SK-N-SH treated with all-trans-retinoic acid at 6 μM for 48 hours (cell line): ENCODE data around the gene RASAL2.

Experiments used
- ATAC-seq: fragments of 200-7000 bp; cut with Tn5 transposase; 3 replicates; pipeline ENCODE4 v1.9.1; 2020; ENCODE audit warnings: mild to moderate bottlenecking, moderate library complexity
- ARNTL ChIP-seq: fragments of 450-650 bp; formaldehyde crosslinking; IDR thresholded peaks from 2 replicates; pipeline ENCODE4 v1.5.0; 2020; ENCODE audit warnings: low read depth, mild to moderate bottlenecking, moderate library complexity, borderline replicate concordance
- CREB5 ChIP-seq: fragments of 250-450 bp; sonication (Bioruptor Pico); IDR thresholded peaks from 2 replicates; pipeline ENCODE4 v1.5.1; 2020; ENCODE audit warnings: low read depth, mild to moderate bottlenecking, moderate library complexity
- CSDC2 ChIP-seq: fragments of 250-450 bp; sonication (Bioruptor Pico); IDR thresholded peaks from 2 replicates; pipeline ENCODE4 v1.5.0; 2020; ENCODE audit warnings: mild to moderate bottlenecking, moderate library complexity
- ESRRG ChIP-seq: fragments of 250-450 bp; sonication (Bioruptor Pico); IDR thresholded peaks from 2 replicates; pipeline ENCODE4 v1.6.1; 2021; ENCODE audit warnings: mild to moderate bottlenecking
- GLIS3 ChIP-seq: fragments of 250-450 bp; sonication (Bioruptor Pico); IDR thresholded peaks from 2 replicates; pipeline ENCODE4 v1.5.0; 2020; ENCODE audit warnings: mild to moderate bottlenecking, moderate library complexity
- OSR1 ChIP-seq: fragments of 250-450 bp; sonication (Bioruptor Pico); IDR thresholded peaks from 2 replicates; pipeline ENCODE4 v1.8.0; 2022; ENCODE audit warnings: moderate library complexity, mild to moderate bottlenecking, inconsistent platforms
- PPARA ChIP-seq: fragments of 250-450 bp; sonication (Bioruptor Pico); IDR thresholded peaks from 2 replicates; pipeline ENCODE4 v1.5.0; 2020; ENCODE audit warnings: mild to moderate bottlenecking, borderline replicate concordance
- SNAI2 ChIP-seq: fragments of 250-450 bp; sonication (Bioruptor Pico); IDR thresholded peaks from 2 replicates; pipeline ENCODE4 v1.5.0; 2020; ENCODE audit warnings: mild to moderate bottlenecking, moderate library complexity
- TCF4 ChIP-seq: fragments of 250-450 bp; sonication (Bioruptor Pico); IDR thresholded peaks from 2 replicates; pipeline ENCODE4 v1.8.0; 2021; ENCODE audit warnings: mild to moderate bottlenecking, moderate library complexity, borderline replicate concordance
- TOX ChIP-seq: fragments of 250-450 bp; sonication (Bioruptor Pico); IDR thresholded peaks from 2 replicates; pipeline ENCODE4 v1.8.0; 2021; ENCODE audit warnings: mild to moderate bottlenecking, moderate library complexity, borderline replicate concordance
- TSHZ2 ChIP-seq: fragments of 250-450 bp; sonication (Bioruptor Pico); IDR thresholded peaks from 2 replicates; pipeline ENCODE4 v1.5.0; 2020; ENCODE audit warnings: mild to moderate bottlenecking, moderate library complexity
- ZC3H10 ChIP-seq: fragments of 250-450 bp; sonication (Bioruptor Pico); IDR thresholded peaks from 2 replicates; pipeline ENCODE4 v1.5.1; 2021; ENCODE audit warnings: mild to moderate bottlenecking, moderate library complexity
- ZFP3 ChIP-seq: fragments of 250-450 bp; sonication (Bioruptor Pico); IDR thresholded peaks from 2 replicates; pipeline ENCODE4 v1.5.0; 2020; ENCODE audit warnings: mild to moderate bottlenecking, moderate library complexity
- ZFP30 ChIP-seq: fragments of 450-650 bp; formaldehyde crosslinking; IDR thresholded peaks from 2 replicates; pipeline ENCODE4 v1.5.0; 2022; ENCODE audit warnings: mild to moderate bottlenecking, moderate library complexity
- ZNF565 ChIP-seq: fragments of 450-650 bp; formaldehyde crosslinking; conservative IDR thresholded peaks from 2 replicates; pipeline ENCODE4 v1.5.0; 2020; ENCODE audit warnings: low read depth, mild to moderate bottlenecking, moderate library complexity
- ZNF70 ChIP-seq: fragments of 450-650 bp; formaldehyde crosslinking; IDR thresholded peaks from 2 replicates; pipeline ENCODE4 v1.5.0; 2020; ENCODE audit warnings: mild to moderate bottlenecking, moderate library complexity
- ZNF8 ChIP-seq: fragments of 450-650 bp; formaldehyde crosslinking; IDR thresholded peaks from 2 replicates; pipeline ENCODE4 v1.5.0; 2020; ENCODE audit warnings: mild to moderate bottlenecking, moderate library complexity
- TF ChIP-seq, protein P1 (sequence below): fragments of 250-450 bp; sonication (Bioruptor Pico); IDR thresholded peaks from 2 replicates; pipeline ENCODE4 v1.8.0; 2021; ENCODE audit warnings: low read depth, mild to moderate bottlenecking, moderate library complexity, borderline replicate concordance
- TF ChIP-seq, protein P2 (sequence below): fragments of 250-450 bp; sonication (Bioruptor Pico); IDR thresholded peaks from 2 replicates; pipeline ENCODE4 v1.5.1; 2021; ENCODE audit warnings: mild to moderate bottlenecking, moderate library complexity
- TF ChIP-seq, protein P3 (sequence below): fragments of 250-450 bp; sonication (Bioruptor Pico); IDR thresholded peaks from 2 replicates; pipeline ENCODE4 v1.8.0; 2020; ENCODE audit warnings: mild to moderate bottlenecking, moderate library complexity, borderline replicate concordance

The RASAL2 gene

GRCh38 chr1:178408871-178409270 is 315.0 kb downstream of the RASAL2 start:
- TF ChIP-seq GLIS3 (CRISPR knock-in tag) (no peak), SNAI2 (no peak), ZNF565 (CRISPR knock-in tag) (no peak), ARNTL (CRISPR knock-in tag) (no peak), OSR1 (no peak)
- TF ChIP-seq, all 23 proteins: peak for 0
- ATAC-seq = no peak

DNA sequence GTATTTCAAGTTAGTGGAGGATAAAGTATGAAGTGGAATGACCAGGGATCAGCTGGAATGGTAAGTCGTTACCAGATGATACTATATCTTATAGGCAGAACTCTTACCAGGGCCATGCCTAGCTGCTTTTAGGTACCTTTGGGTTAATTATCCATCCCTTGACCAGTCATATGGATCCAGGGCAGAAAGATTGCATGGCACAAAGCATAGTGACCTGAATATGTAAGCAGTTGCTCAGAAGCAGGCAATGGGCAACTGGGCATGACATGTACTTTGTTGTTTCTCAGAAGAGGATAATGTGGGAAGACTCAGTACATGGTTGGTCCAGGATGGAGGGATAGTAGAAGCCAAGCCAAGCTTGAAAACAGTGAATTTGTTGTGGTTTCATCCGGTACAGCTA is 315.6 kb downstream of the RASAL2 start:
- no peak for ATAC-seq
- TF ChIP-seq PPARA (CRISPR knock-in tag) = no peak
- no peak for TF ChIP-seq ZNF565 (CRISPR knock-in tag)
- TF ChIP-seq CSDC2 (CRISPR knock-in tag) = no peak
- TF ChIP-seq ZFP3 (CRISPR knock-in tag) = no peak
- TF ChIP-seq TSHZ2 = no peak
- TF ChIP-seq, protein P1, sequence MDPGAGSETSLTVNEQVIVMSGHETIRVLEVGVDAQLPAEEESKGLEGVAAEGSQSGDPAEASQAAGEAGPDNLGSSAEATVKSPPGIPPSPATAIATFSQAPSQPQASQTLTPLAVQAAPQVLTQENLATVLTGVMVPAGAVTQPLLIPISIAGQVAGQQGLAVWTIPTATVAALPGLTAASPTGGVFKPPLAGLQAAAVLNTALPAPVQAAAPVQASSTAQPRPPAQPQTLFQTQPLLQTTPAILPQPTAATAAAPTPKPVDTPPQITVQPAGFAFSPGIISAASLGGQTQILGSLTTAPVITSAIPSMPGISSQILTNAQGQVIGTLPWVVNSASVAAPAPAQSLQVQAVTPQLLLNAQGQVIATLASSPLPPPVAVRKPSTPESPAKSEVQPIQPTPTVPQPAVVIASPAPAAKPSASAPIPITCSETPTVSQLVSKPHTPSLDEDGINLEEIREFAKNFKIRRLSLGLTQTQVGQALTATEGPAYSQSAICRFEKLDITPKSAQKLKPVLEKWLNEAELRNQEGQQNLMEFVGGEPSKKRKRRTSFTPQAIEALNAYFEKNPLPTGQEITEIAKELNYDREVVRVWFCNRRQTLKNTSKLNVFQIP (CRISPR knock-in tag) = no peak
- no peak for TF ChIP-seq ZNF8 (CRISPR knock-in tag)
- TF ChIP-seq SNAI2 = no peak
- no peak for TF ChIP-seq GLIS3 (CRISPR knock-in tag)
- no peak for TF ChIP-seq TOX (CRISPR knock-in tag)
- no peak for TF ChIP-seq ZNF70 (CRISPR knock-in tag)
- no peak for TF ChIP-seq ESRRG (CRISPR knock-in tag)

DNA sequence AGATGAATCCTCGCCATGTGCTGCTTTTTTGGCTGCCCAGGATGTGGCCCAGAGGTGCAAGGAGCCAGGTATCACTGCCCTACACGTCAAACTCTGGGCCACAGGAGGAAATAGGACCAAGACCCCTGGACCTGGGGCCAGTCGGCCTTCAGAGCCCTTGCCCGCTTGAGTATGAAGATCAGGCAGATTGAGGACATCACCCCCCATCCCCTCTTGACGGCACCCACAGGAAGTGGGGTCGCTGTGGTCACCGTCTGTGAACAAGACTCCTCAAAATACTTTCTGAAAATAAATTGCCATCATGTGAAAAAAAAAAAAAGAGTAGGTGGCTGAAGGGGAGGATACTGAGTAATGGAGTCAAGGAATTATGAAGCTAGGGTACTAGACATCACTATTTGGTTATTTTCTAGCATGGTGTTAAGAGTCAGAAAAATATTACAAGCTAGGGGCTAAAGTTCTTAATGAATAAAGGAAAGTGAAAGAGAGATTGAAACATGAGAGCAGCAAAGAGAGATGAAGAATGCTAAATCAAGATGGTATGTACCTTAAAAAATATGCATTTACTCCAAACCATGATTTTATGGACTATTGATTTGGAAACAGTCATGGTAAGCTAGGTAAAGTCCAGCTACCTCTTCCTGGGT is 318.0 kb downstream of the RASAL2 start:
- no peak for ATAC-seq
- TF ChIP-seq, protein P2, sequence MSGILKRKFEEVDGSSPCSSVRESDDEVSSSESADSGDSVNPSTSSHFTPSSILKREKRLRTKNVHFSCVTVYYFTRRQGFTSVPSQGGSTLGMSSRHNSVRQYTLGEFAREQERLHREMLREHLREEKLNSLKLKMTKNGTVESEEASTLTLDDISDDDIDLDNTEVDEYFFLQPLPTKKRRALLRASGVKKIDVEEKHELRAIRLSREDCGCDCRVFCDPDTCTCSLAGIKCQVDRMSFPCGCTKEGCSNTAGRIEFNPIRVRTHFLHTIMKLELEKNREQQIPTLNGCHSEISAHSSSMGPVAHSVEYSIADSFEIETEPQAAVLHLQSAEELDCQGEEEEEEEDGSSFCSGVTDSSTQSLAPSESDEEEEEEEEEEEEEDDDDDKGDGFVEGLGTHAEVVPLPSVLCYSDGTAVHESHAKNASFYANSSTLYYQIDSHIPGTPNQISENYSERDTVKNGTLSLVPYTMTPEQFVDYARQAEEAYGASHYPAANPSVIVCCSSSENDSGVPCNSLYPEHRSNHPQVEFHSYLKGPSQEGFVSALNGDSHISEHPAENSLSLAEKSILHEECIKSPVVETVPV (CRISPR knock-in tag) = no peak
- no peak for TF ChIP-seq PPARA (CRISPR knock-in tag)
- TF ChIP-seq GLIS3 (CRISPR knock-in tag) = no peak
- TF ChIP-seq TCF4 = no peak
- no peak for TF ChIP-seq OSR1

DNA sequence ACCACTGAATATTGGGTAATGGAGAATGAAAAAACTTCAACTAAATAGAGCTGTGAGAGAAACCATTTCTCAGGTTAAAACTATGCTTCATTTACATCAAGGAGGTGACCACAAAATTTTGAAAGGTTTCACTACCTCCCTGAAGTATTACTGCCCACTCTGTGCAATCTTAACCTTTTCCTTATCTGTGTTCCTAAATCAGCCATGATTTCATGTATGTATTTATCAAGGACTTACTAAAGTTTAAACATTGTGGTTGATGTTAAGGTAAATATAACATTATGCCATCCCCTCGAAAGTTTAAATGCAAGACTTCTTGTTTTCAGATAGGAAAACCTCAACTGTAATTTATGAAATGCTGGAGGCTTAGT is 318.5 kb downstream of the RASAL2 start:
- TF ChIP-seq ESRRG (CRISPR knock-in tag) (no peak), ZFP30 (no peak), ZFP3 (CRISPR knock-in tag) (no peak), ZNF70 (CRISPR knock-in tag) (no peak), ARNTL (CRISPR knock-in tag) (no peak), OSR1 (no peak), PPARA (CRISPR knock-in tag) (no peak), ZNF565 (CRISPR knock-in tag) (no peak), ZC3H10 (CRISPR knock-in tag) (no peak), ZNF8 (CRISPR knock-in tag) (no peak), TOX (CRISPR knock-in tag) (no peak), TCF4 (no peak), CREB5 (CRISPR knock-in tag) (no peak)
- TF ChIP-seq, protein P3, sequence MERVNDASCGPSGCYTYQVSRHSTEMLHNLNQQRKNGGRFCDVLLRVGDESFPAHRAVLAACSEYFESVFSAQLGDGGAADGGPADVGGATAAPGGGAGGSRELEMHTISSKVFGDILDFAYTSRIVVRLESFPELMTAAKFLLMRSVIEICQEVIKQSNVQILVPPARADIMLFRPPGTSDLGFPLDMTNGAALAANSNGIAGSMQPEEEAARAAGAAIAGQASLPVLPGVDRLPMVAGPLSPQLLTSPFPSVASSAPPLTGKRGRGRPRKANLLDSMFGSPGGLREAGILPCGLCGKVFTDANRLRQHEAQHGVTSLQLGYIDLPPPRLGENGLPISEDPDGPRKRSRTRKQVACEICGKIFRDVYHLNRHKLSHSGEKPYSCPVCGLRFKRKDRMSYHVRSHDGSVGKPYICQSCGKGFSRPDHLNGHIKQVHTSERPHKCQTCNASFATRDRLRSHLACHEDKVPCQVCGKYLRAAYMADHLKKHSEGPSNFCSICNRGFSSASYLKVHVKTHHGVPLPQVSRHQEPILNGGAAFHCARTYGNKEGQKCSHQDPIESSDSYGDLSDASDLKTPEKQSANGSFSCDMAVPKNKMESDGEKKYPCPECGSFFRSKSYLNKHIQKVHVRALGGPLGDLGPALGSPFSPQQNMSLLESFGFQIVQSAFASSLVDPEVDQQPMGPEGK (CRISPR knock-in tag) = no peak
- no peak for ATAC-seq
